Panc1 (cell line): Measurements from ENCODE around the gene AFDN. TPM values are rescaled to one million over a fixed set of nuclear protein-coding genes. Genes with fewer than 3 reads are reported as not detected.
"Not testable (repeated sequence)": the region's sequence is repeated elsewhere in the genome, so short reads cannot be mapped to it uniquely, and the experiment has no call there.

ENCODE experiments used
- ATAC-seq: fragments of 200-7000 bp; cut with Tn5 transposase; 2 replicates; pipeline ENCODE4 v1.9.1; 2020; ENCODE audit warnings: mild to moderate bottlenecking, moderate library complexity
- BruUV-seq: library from RNA; stranded (reverse); fragments of 400-500 nt; replicated peaks from 2 replicates; lab custom pipeline; 2021; lab: Mats Ljungman, UMichigan
- CTCF ChIA-PET: fragments of 300-600 bp; sonication (Branson Sonifier 250); formaldehyde crosslinking; loops from one replicate; lab custom pipeline; 2022; ENCODE audit warnings: antibody characterized with exemption; lab: Charles Lee
- POLR2A ChIA-PET: fragments of 300-600 bp; sonication (Branson Sonifier 250); formaldehyde crosslinking; loops from one replicate; lab custom pipeline; 2022; ENCODE audit warnings: antibody characterized with exemption; lab: Charles Lee
- DNase-seq: peaks from one replicate; pipeline ENCODE4 v3.0.0-alpha.2; 2010; ENCODE audit warnings: low read depth, low spot score
- H3K27ac ChIP-seq: 2 replicates; pipeline ENCODE4 v1.5.1; 2011; ENCODE audit warnings: mild to moderate bottlenecking, low read length, inconsistent platforms
- H3K27me3 ChIP-seq: fragments of 200-500 bp; sonication (Bioruptor generic); 2 replicates; pipeline ENCODE4 v1.6.0; 2014; ENCODE audit warnings: low read length, inconsistent platforms; ENCODE audit not compliant: control insufficient read depth, insufficient read depth
- H3K36me3 ChIP-seq: fragments of 200-500 bp; sonication (Bioruptor generic); 2 replicates; pipeline ENCODE4 v1.5.1; 2014; ENCODE audit warnings: inconsistent platforms, mild to moderate bottlenecking, low read length, moderate library complexity; ENCODE audit not compliant: control insufficient read depth, insufficient read depth
- H3K4me1 ChIP-seq: 2 replicates; pipeline ENCODE4 v1.5.1; 2011; ENCODE audit warnings: inconsistent platforms, mild to moderate bottlenecking, low read length, moderate library complexity; ENCODE audit not compliant: control insufficient read depth, insufficient read depth
- H3K4me3 ChIP-seq, 2 experiments: 2 replicates each; pipeline ENCODE4 v1.5.1; 2011 to 2012; ENCODE audit warnings: low read depth in 2 of 2, low read length in 2 of 2, mild to moderate bottlenecking in 2 of 2, inconsistent platforms in 1 of 2, moderate library complexity in 1 of 2
- H3K9me3 ChIP-seq: fragments of 200-500 bp; sonication (Bioruptor generic); 2 replicates; pipeline ENCODE4 v1.5.1; 2014; ENCODE audit warnings: low read depth, mild to moderate bottlenecking, inconsistent platforms, low read length, moderate library complexity; ENCODE audit not compliant: control insufficient read depth, insufficient read depth
- POLR2AphosphoS5 ChIP-seq: IDR thresholded peaks from 2 replicates; pipeline ENCODE4 v1.6.1; 2012; ENCODE audit warnings: mild to moderate bottlenecking, low read depth, low read length, moderate library complexity
- SIN3A ChIP-seq: IDR thresholded peaks from 2 replicates; pipeline ENCODE4 v1.6.1; 2012; ENCODE audit warnings: low read depth, mild to moderate bottlenecking, low read length, moderate library complexity, borderline replicate concordance; ENCODE audit not compliant: insufficient read depth
- TCF7L2 ChIP-seq: IDR thresholded peaks from 2 replicates; pipeline ENCODE4 v1.6.1; 2011; ENCODE audit warnings: mild to moderate bottlenecking, low read depth, low read length, inconsistent platforms
- in situ Hi-C: cut with HindIII; loops from 2 replicates; pipeline ENCODE4 v1.10.0; 2016; ENCODE audit warnings: low sequenced_read_pairs, low pct_unique_long_range_greater_than_20kb
- intact Hi-C: fragments of 100-400 bp; cut with micrococcal nuclease; formaldehyde crosslinking; loops from one replicate; pipeline ENCODE4 v1.10.0; 2022; ENCODE audit not compliant: unreplicated experiment
- total RNA-seq: library from RNA; stranded (reverse); gene quantifications from one replicate; pipeline ENCODE4 v1.2.1, GENCODE V29; 2021; ENCODE audit not compliant: unreplicated experiment
- TF ChIP-seq, protein P1 (sequence below), 2 experiments: IDR thresholded peaks; 2 replicates each; pipeline ENCODE4 v1.6.1; 2011 to 2012; ENCODE audit warnings: low read depth in 2 of 2, control low read depth in 1 of 2, low read length in 1 of 2, mild to moderate bottlenecking in 1 of 2, moderate library complexity in 1 of 2; ENCODE audit not compliant: insufficient read depth in 1 of 2
- TF ChIP-seq, protein P2 (sequence below): fragments of 450-650 bp; IDR thresholded peaks from 2 replicates; pipeline ENCODE4 v1.5.1; 2017; ENCODE audit warnings: mild to moderate bottlenecking

The AFDN gene
- total RNA-seq, 1 experiment from 2014 or later = 143 TPM

DNA sequence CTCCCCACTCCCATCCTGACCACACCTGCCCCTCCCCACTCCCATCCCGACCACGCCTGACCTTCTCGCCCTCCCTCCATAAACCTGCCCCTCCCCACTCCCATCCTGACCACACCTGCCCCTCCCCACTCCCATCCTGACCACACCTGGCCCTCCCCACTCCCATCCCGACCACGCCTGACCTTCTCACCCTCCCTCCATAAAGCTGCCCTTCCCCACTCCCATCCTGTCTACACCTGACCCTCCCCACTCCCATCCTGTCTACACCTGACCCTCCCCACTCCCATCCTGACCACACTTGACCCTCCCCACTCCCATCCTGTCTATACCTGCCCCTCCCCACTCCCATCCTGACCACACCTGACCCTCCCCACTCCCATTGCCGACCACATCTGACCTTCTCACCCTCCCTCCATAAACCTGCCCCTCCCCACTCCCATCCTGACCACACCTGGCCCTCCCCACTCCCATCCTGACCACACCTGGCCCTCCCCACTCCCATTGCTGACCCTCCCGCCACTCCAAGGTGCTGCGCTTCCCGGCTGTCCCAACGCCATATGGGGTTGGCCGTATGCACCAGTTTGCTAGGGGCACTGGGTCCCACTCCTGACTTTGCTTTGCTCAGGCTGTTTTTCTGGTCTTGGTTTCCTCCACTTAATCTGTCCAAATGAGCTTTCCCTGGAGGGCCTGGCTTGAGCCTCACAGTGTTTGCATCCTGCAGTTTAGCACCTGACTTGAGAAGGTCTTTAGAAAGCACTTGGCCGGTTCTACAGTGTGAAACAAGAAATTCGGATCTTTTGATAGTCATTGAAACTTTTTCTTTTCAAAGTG, 173.7 kb downstream of the AFDN start:
- BruUV-seq = no TSS peak
- no peaks in the 10 kb centered on the region for H3K9me3 ChIP-seq
- TF ChIP-seq, protein P1, sequence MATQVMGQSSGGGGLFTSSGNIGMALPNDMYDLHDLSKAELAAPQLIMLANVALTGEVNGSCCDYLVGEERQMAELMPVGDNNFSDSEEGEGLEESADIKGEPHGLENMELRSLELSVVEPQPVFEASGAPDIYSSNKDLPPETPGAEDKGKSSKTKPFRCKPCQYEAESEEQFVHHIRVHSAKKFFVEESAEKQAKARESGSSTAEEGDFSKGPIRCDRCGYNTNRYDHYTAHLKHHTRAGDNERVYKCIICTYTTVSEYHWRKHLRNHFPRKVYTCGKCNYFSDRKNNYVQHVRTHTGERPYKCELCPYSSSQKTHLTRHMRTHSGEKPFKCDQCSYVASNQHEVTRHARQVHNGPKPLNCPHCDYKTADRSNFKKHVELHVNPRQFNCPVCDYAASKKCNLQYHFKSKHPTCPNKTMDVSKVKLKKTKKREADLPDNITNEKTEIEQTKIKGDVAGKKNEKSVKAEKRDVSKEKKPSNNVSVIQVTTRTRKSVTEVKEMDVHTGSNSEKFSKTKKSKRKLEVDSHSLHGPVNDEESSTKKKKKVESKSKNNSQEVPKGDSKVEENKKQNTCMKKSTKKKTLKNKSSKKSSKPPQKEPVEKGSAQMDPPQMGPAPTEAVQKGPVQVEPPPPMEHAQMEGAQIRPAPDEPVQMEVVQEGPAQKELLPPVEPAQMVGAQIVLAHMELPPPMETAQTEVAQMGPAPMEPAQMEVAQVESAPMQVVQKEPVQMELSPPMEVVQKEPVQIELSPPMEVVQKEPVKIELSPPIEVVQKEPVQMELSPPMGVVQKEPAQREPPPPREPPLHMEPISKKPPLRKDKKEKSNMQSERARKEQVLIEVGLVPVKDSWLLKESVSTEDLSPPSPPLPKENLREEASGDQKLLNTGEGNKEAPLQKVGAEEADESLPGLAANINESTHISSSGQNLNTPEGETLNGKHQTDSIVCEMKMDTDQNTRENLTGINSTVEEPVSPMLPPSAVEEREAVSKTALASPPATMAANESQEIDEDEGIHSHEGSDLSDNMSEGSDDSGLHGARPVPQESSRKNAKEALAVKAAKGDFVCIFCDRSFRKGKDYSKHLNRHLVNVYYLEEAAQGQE (IDR thresholded peaks at IDR 0.05; ENCODE audit: insufficient read depth in 1 of 2, low read depth in 2 of 2, low read length in 1 of 2) = no peak
- TF ChIP-seq POLR2AphosphoS5 = no peak
- TF ChIP-seq TCF7L2 = no peak
- TF ChIP-seq, protein P2, sequence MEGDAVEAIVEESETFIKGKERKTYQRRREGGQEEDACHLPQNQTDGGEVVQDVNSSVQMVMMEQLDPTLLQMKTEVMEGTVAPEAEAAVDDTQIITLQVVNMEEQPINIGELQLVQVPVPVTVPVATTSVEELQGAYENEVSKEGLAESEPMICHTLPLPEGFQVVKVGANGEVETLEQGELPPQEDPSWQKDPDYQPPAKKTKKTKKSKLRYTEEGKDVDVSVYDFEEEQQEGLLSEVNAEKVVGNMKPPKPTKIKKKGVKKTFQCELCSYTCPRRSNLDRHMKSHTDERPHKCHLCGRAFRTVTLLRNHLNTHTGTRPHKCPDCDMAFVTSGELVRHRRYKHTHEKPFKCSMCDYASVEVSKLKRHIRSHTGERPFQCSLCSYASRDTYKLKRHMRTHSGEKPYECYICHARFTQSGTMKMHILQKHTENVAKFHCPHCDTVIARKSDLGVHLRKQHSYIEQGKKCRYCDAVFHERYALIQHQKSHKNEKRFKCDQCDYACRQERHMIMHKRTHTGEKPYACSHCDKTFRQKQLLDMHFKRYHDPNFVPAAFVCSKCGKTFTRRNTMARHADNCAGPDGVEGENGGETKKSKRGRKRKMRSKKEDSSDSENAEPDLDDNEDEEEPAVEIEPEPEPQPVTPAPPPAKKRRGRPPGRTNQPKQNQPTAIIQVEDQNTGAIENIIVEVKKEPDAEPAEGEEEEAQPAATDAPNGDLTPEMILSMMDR = no peak
- CTCF ChIA-PET = no interaction called here
- no peak for ATAC-seq
- H3K4me1 ChIP-seq = peaks cover 22% of the 10 kb centered on the region
- POLR2A ChIA-PET = no interaction called here
- H3K27me3 ChIP-seq = no peaks in the 10 kb centered on the region
- in situ Hi-C loops = no loop called here
- intact Hi-C loops = no loop called here
- H3K4me3 ChIP-seq = no peak overlapping the region
- H3K27ac ChIP-seq = no peak overlapping the region
- no peaks in the 10 kb centered on the region for H3K36me3 ChIP-seq
- DNase-seq = no peak

DNA sequence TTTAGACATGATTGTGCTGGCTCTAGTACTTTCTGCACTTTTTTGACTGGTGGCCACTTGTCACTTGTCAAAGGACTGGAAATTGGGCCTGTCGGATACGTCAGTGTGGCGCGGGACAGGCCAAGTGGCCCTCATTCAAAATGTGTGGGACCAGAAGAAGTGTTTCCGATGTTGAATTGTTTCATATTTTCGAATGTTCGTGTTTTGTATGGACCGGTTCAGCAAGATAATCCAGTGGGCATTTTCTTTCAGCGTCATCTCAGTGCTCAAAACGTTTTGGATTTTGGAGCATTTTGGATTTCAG, 174.3 kb downstream of the AFDN start:
- POLR2A ChIA-PET = no interaction called here

DNA sequence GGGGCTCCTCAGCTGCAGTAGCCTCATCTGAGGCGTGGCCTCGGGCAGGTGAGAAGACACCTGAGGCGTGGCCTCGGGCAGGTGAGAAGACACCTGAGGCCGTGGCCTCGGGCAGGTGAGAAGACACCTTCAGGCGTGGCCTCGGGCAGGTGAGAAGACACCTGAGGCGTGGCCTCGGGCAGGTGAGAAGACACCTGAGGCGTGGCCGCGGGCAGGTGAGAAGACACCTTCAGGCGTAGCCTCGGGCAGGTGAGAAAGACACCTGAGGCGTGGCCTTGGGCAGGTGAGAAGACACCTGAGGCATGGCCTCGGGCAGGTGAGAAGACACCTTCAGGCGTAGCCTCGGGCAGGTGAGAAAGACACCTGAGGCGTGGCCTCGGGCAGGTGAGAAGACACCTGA, 174.8 kb downstream of the AFDN start:
- H3K27me3 ChIP-seq, ATAC-seq, H3K9me3 ChIP-seq, BruUV-seq, CTCF ChIA-PET, H3K4me3 ChIP-seq, in situ Hi-C loops, H3K36me3 ChIP-seq, intact Hi-C loops, POLR2A ChIA-PET, DNase-seq, H3K27ac ChIP-seq: not testable (repeated sequence)
- peaks cover 17% of the 10 kb centered on the region for H3K4me1 ChIP-seq

More for the DNA sequence above, 174.3 kb downstream of the AFDN start:
- no peak overlapping the region for H3K27ac ChIP-seq
- no peaks in the 10 kb centered on the region for H3K36me3 ChIP-seq
- CTCF ChIA-PET = no interaction called here
- H3K27me3 ChIP-seq = no peaks in the 10 kb centered on the region
- no peaks in the 10 kb centered on the region for H3K9me3 ChIP-seq
- peaks cover 22% of the 10 kb centered on the region for H3K4me1 ChIP-seq
- in situ Hi-C loops (no loop called here), intact Hi-C loops (no loop called here)
- no peak overlapping the region for H3K4me3 ChIP-seq
- TF ChIP-seq, protein P1 (IDR thresholded peaks at IDR 0.05; ENCODE audit: insufficient read depth in 1 of 2, low read depth in 2 of 2, low read length in 1 of 2) = no peak
- TF ChIP-seq SIN3A (no peak), POLR2AphosphoS5 (no peak), TCF7L2 (no peak)
- TF ChIP-seq, protein P2 = no peak
- no peak for ATAC-seq
- no peak for DNase-seq
- no TSS peak for BruUV-seq
